Epidermal melanocyte (primary cell): ENCODE results near the gene SLC35F4.
"Not testable (repeated sequence)": the region's sequence is repeated elsewhere in the genome, so short reads cannot be mapped to it uniquely, and the experiment has no call there.

Experiments
- DNase-seq: peaks from one replicate; pipeline ENCODE4 v3.0.0; 2011; ENCODE audit warnings: low spot score; ENCODE audit not compliant: insufficient read length

The SLC35F4 gene

GRCh38 chr14:57729208-57730187 is 136.4 kb downstream of the SLC35F4 start:
- no peak for DNase-seq

- no peak for DNase-seq
Measured at GRCh38 chr14:57725399-57726077, 140.4 kb downstream of the SLC35F4 start.

- not testable (repeated sequence) for DNase-seq
Measured at GRCh38 chr14:57722141-57722540, 143.8 kb downstream of the SLC35F4 start.

- DNase-seq = no peak
Measured at GRCh38 chr14:57714487-57714931, 151.4 kb downstream of the SLC35F4 start.

- DNase-seq = no peak
Measured at GRCh38 chr14:57712698-57713097, 153.2 kb downstream of the SLC35F4 start.

- DNase-seq = no peak
Measured at GRCh38 chr14:57712102-57712501, 153.8 kb downstream of the SLC35F4 start.

GRCh38 chr14:57709909-57710308 is 156.0 kb downstream of the SLC35F4 start:
- no peak for DNase-seq

GRCh38 chr14:57709086-57709485 is 156.8 kb downstream of the SLC35F4 start:
- not testable (repeated sequence) for DNase-seq

- no peak for DNase-seq
Measured at GRCh38 chr14:57707219-57707618, 158.7 kb downstream of the SLC35F4 start.

- no peak for DNase-seq
Measured at GRCh38 chr14:57704763-57705162, 161.1 kb downstream of the SLC35F4 start.

GRCh38 chr14:57699947-57700346 is 165.9 kb downstream of the SLC35F4 start:
- no peak for DNase-seq

- DNase-seq = no peak
Measured at GRCh38 chr14:57692671-57693070, 173.2 kb downstream of the SLC35F4 start.

- no peak for DNase-seq
Measured at GRCh38 chr14:57687416-57687815, 178.5 kb downstream of the SLC35F4 start.

- DNase-seq = no peak
Measured at GRCh38 chr14:57686304-57686703, 179.6 kb downstream of the SLC35F4 start.

GRCh38 chr14:57671021-57671420 is 194.9 kb downstream of the SLC35F4 start:
- no peak for DNase-seq

- no peak for DNase-seq
Measured at GRCh38 chr14:57660208-57660607, 205.7 kb downstream of the SLC35F4 start.

GRCh38 chr14:57659052-57659451 is 206.8 kb downstream of the SLC35F4 start:
- no peak for DNase-seq

GRCh38 chr14:57657487-57657886 is 208.4 kb downstream of the SLC35F4 start:
- no peak for DNase-seq

- DNase-seq = no peak
Measured at GRCh38 chr14:57656853-57657252, 209.0 kb downstream of the SLC35F4 start.

- no peak for DNase-seq
Measured at GRCh38 chr14:57652769-57653168, 213.1 kb downstream of the SLC35F4 start.

GRCh38 chr14:57641776-57642175 is 224.1 kb downstream of the SLC35F4 start:
- DNase-seq = no peak

- no peak for DNase-seq
Measured at GRCh38 chr14:57640036-57640435, 225.9 kb downstream of the SLC35F4 start.
